GM12878 (cell line): ENCODE data around the gene CFAP53. TPM values are rescaled to one million over a fixed set of nuclear protein-coding genes. Genes with fewer than 3 reads are reported as not detected.

Experiments used
- ATAC-seq: fragments of 200-7000 bp; cut with Tn5 transposase; 3 replicates; pipeline ENCODE4 v1.9.1; 2020; ENCODE audit warnings: mild to moderate bottlenecking, moderate library complexity
- BruUV-seq: library from RNA; stranded (reverse); fragments of 400-500 nt; replicated peaks from 2 replicates; lab custom pipeline; 2021; lab: Mats Ljungman, UMichigan
- CTCF ChIA-PET: fragments of 300-600 bp; sonication (Branson Sonifier 250); formaldehyde crosslinking; extraction: SDS; loops from one replicate; lab custom pipeline; 2021; ENCODE audit warnings: inconsistent platforms; lab: Yijun Ruan, JAX
- POLR2A ChIA-PET: fragments of 350-600 bp; formaldehyde crosslinking; extraction: SDS; loops from one replicate; lab custom pipeline; 2021; ENCODE audit warnings: inconsistent platforms; lab: Charles Lee
- RAD21 ChIA-PET: fragments of 300-600 bp; sonication (Branson Sonifier 250); formaldehyde crosslinking; loops from one replicate; lab custom pipeline; 2023; ENCODE audit warnings: antibody characterized with exemption; ENCODE audit not compliant: unreplicated experiment; lab: Charles Lee
- SMC1A ChIA-PET: fragments of 300-600 bp; sonication (Branson Sonifier 250); formaldehyde crosslinking; loops from one replicate; lab custom pipeline; 2023; ENCODE audit not compliant: unreplicated experiment, uncharacterized antibody; lab: Charles Lee
- DNase-seq: peaks from one replicate; pipeline ENCODE4 v3.0.0-alpha.2; 2011; ENCODE audit warnings: low read depth, low spot score
- FAIRE-seq: peaks from 3 replicates; lab custom pipeline; 2011; peaks lifted over from hg19 to GRCh38; lab: Jason Lieb, UNC
- H2AFZ ChIP-seq: 2 replicates; pipeline ENCODE4 v1.6.0; 2011; ENCODE audit warnings: low read depth, low read length, control low read depth; ENCODE audit not compliant: control insufficient read depth
- H3K27ac ChIP-seq: 2 replicates; pipeline ENCODE4 v1.5.1; 2011; ENCODE audit warnings: control low read depth; ENCODE audit not compliant: control insufficient read depth, insufficient read depth
- H3K27me3 ChIP-seq, 2 experiments: replicated peaks in 1 of 2; 2 replicates each; pipeline versions ENCODE4 v1.6.0 to v1.6.1; 2011; ENCODE audit warnings: low read length in 1 of 2; ENCODE audit not compliant: control insufficient read depth in 2 of 2, insufficient read depth in 2 of 2
- H3K36me3 ChIP-seq, 2 experiments: 2 replicates each; pipeline ENCODE4 v1.5.1; 2011; ENCODE audit warnings: low read length in 1 of 2; ENCODE audit not compliant: control insufficient read depth in 2 of 2, insufficient read depth in 2 of 2
- H3K4me1 ChIP-seq: 2 replicates; pipeline ENCODE4 v1.6.1; 2011; ENCODE audit warnings: mild to moderate bottlenecking, low read length, moderate library complexity, mixed read lengths; ENCODE audit not compliant: control insufficient read depth, insufficient read depth
- H3K4me2 ChIP-seq: 2 replicates; pipeline ENCODE4 v1.6.0; 2011; ENCODE audit warnings: control low read depth; ENCODE audit not compliant: control insufficient read depth, insufficient read depth
- H3K4me3 ChIP-seq: fragments of 200-600 bp; sonication (generic); 2 replicates; pipeline ENCODE4 v1.5.1; 2016
- H3K79me2 ChIP-seq: 2 replicates; pipeline ENCODE4 v1.6.0; 2011; ENCODE audit warnings: low read length; ENCODE audit not compliant: control insufficient read depth, insufficient read depth
- H3K9ac ChIP-seq: 2 replicates; pipeline ENCODE4 v1.8.0; 2011; ENCODE audit warnings: low read length, control low read depth, mixed read lengths; ENCODE audit not compliant: control insufficient read depth, insufficient read depth
- H3K9me3 ChIP-seq: replicated peaks from 3 replicates; pipeline ENCODE4 v1.5.1; 2011; ENCODE audit warnings: mild to moderate bottlenecking, low read length; ENCODE audit not compliant: control insufficient read depth, insufficient read depth
- H4K20me1 ChIP-seq: 2 replicates; pipeline ENCODE4 v1.6.0; 2011; ENCODE audit not compliant: control insufficient read depth, insufficient read depth
- ASH2L ChIP-seq: fragments of 300-600, 200-600 bp; sonication (generic); IDR thresholded peaks from 2 replicates; pipeline ENCODE4 v1.6.1; 2017; ENCODE audit warnings: low read depth, mild to moderate bottlenecking, borderline replicate concordance
- ELK1 ChIP-seq: IDR thresholded peaks from 2 replicates; pipeline ENCODE4 v1.6.1; 2012; ENCODE audit warnings: low read depth, low read length, improper control_type of control experiment
- EZH2 ChIP-seq: IDR thresholded peaks from 2 replicates; pipeline ENCODE4 v1.6.1; 2012; ENCODE audit warnings: low read depth, mild to moderate bottlenecking, control low read depth, inconsistent platforms, low read length, borderline replicate concordance; ENCODE audit not compliant: control insufficient read depth
- FOXK2 ChIP-seq: fragments of 450-650 bp; IDR thresholded peaks from 2 replicates; pipeline ENCODE4 v1.6.1; 2017; ENCODE audit warnings: mild to moderate bottlenecking, moderate library complexity
- KLF5 ChIP-seq: fragments of 450-650 bp; IDR thresholded peaks from 2 replicates; pipeline ENCODE4 v1.6.1; 2014; ENCODE audit warnings: mild to moderate bottlenecking; ENCODE audit not compliant: partially characterized antibody
- NFIC ChIP-seq: IDR thresholded peaks from 2 replicates; pipeline ENCODE4 v1.6.1; 2012; ENCODE audit warnings: low read depth, mild to moderate bottlenecking, inconsistent platforms, low read length, moderate library complexity
- PAX8 ChIP-seq: fragments of 450-650 bp; IDR thresholded peaks from 2 replicates; pipeline ENCODE4 v1.6.1; 2017; ENCODE audit warnings: mild to moderate bottlenecking, moderate library complexity
- PML ChIP-seq: IDR thresholded peaks from 2 replicates; pipeline ENCODE4 v1.6.1; 2012; ENCODE audit warnings: low read length, inconsistent platforms
- RAD21 ChIP-seq: IDR thresholded peaks from 2 replicates; pipeline ENCODE4 v1.6.1; 2011; ENCODE audit warnings: mild to moderate bottlenecking, low read depth, low read length, moderate library complexity; ENCODE audit not compliant: insufficient read depth
- SMC3 ChIP-seq: IDR thresholded peaks from 2 replicates; pipeline ENCODE4 v1.6.1; 2011; ENCODE audit warnings: low read length, improper control_type of control experiment, borderline replicate concordance
- SP1 ChIP-seq: IDR thresholded peaks from one replicate; pipeline ENCODE4 v1.6.1; 2011; ENCODE audit warnings: low read depth, low read length
- TAF1 ChIP-seq: IDR thresholded peaks from 2 replicates; pipeline ENCODE4 v1.6.1; 2011; ENCODE audit warnings: mild to moderate bottlenecking, low read depth, low read length, borderline replicate concordance
- USF2 ChIP-seq: IDR thresholded peaks from 2 replicates; pipeline ENCODE4 v1.6.1; 2011; ENCODE audit warnings: low read depth, low read length, improper control_type of control experiment, borderline replicate concordance
- YBX1 ChIP-seq: fragments of 450-650 bp; IDR thresholded peaks from 2 replicates; pipeline ENCODE4 v1.6.1; 2016; ENCODE audit warnings: antibody characterized with exemption
- ZBTB40 ChIP-seq: fragments of 450-650 bp; IDR thresholded peaks from 2 replicates; pipeline ENCODE4 v1.6.1; 2016; ENCODE audit warnings: mild to moderate bottlenecking, moderate library complexity, borderline replicate concordance
- ZNF274 ChIP-seq: IDR thresholded peaks from one replicate; pipeline ENCODE4 v1.8.0; 2011; ENCODE audit not compliant: insufficient read length, insufficient read depth
- WGBS: methylation state at CpG from one replicate; pipeline ENCODE4 v1.1.6; 2016; ENCODE audit warnings: low lambda C conversion rate; ENCODE audit not compliant: insufficient replicate concordance, insufficient coverage; ENCODE audit errors: missing lambda C conversion rate; 5-methylcytosine and 5-hydroxymethylcytosine counted together
- in situ Hi-C: fragments of 300-500 bp; cut with MboI; formaldehyde crosslinking; loops from 9 replicates; pipeline ENCODE4 v1.14.3; 2018; ENCODE audit warnings: mixed read lengths
- intact Hi-C: fragments of 100-400 bp; cut with micrococcal nuclease; formaldehyde crosslinking; loops from one replicate; pipeline ENCODE4 v1.14.2; 2022; ENCODE audit not compliant: unreplicated experiment
- polyA plus RNA-seq, 11 experiments: library from polyadenylated mRNA; depleted of rRNA in 4 of 11; unstranded in 6 of 11; stranded (reverse) in 5 of 11; fragments of >200 nt; fragmentation: Nextera tagmentation in 4 of 11; fragmentation: Illumina TruSeq in 1 of 11; extraction: Ambion mirVana in 4 of 11; extraction: Trizol in 1 of 11; gene quantifications; 1 replicate in 1 of 11; 2 replicates in 10 of 11; pipeline versions ENCODE4 v1.2.1 to v1.2.3, GENCODE V29; 2011 to 2016; ENCODE audit warnings: inconsistent platforms in 2 of 11, missing spikeins in 2 of 11, low read depth in 1 of 11
- total RNA-seq, 4 experiments: library from RNA; depleted of rRNA in 3 of 4; stranded (reverse); fragments of >200 nt in 3 of 4; fragmentation: Illumina TruSeq in 1 of 4; extraction: Trizol in 1 of 4; gene quantifications; 2 replicates each; pipeline versions ENCODE4 v1.2.1 to v1.2.3, GENCODE V29; 2013 to 2021

CFAP53 gene
- total and polyA plus RNA-seq, 10 of the 15 experiments (the other 5 are each of a cell fraction or from before 2014, with no cell fraction given), result 0.05 to 0.31 (median 0.12) TPM; not detected in 1

GRCh38 chr18:50315100-50315871 lies 49.0 kb upstream of the CFAP53 start:
- WGBS, result 1% methylated on average over 5 of the region's 5 CpGs
- Histone ChIP-seq H3K4me3 (peak overlapping the region; percentile 22), H3K4me1 (peaks cover 72% of the 10 kb centered on the region), H3K27me3 (no peaks in the 10 kb centered on the region), H3K79me2 (no peaks in the 10 kb centered on the region), H3K27ac (peak overlapping the region; percentile 95), H3K36me3 (no peaks in the 10 kb centered on the region), H3K4me2 (peak overlapping the region; percentile 72), H3K9me3 (peaks cover 5% of the 10 kb centered on the region), H4K20me1 (no peaks in the 10 kb centered on the region), H3K9ac (no peak overlapping the region), H2AFZ (no peak overlapping the region)
- intact Hi-C loops (loop anchor here (1.0 to 5.0 kb wide), 3 partner anchors 28 to 48 kb away; partner anchors contain the start of genes CFAP53 and CXXC1), in situ Hi-C loops (no loop called here)
- peak; percentile 89 for ATAC-seq
- ChIA-PET CTCF (interaction anchor here (0.6 to 6.6 kb wide), 8 partner anchors 16 to 98 kb away, joined by 3 to 83 read pairs (median 6); partner anchors contain the start of gene MBD1), POLR2A (interaction anchor here (1.1 to 4.5 kb wide), 7 partner anchors 17 to 49 kb away, joined by 3 to 32 read pairs (median 5); partner anchors contain the start of genes CFAP53 and MBD1), SMC1A (interaction anchor here (0.6 to 8.7 kb wide), 17 partner anchors 10 to 913 kb away, joined by 3 to 145 read pairs (median 4); partner anchors contain the start of genes CFAP53 and MBD1), RAD21 (interaction anchor here (0.7 to 6.6 kb wide), 9 partner anchors 14 to 49 kb away, joined by 3 to 125 read pairs (median 6); partner anchors contain the start of genes CFAP53 and MBD1)
- DNase-seq, result peak; percentile 97
- BruUV-seq, result no TSS peak
- peak; percentile 88 for FAIRE-seq
- TF ChIP-seq PAX8, result peak; percentile 93
- TF ChIP-seq ZBTB40, result no peak
- TF ChIP-seq ASH2L, result no peak
- TF ChIP-seq EZH2, result no peak
- 0 out of 2 replicates have a peak, but pooled peaks have one; percentile 21 for TF ChIP-seq SMC3
- TF ChIP-seq YBX1, result no peak
- TF ChIP-seq FOXK2, result no peak
- 0 out of 2 replicates have a peak, but pooled peaks have one; percentile 20 for TF ChIP-seq RAD21
- peak; percentile 89 for TF ChIP-seq NFIC
- no peak for TF ChIP-seq USF2
- no peak for TF ChIP-seq ELK1
- peak; percentile 64 for TF ChIP-seq SP1
- TF ChIP-seq PML, result no peak; the same call in 1 of the 2 replicates
- TF ChIP-seq KLF5, result peak; percentile 14
- TF ChIP-seq TAF1, result no peak
- no peak for TF ChIP-seq ZNF274
